Right ventricle myocardium inferior (tissue), 1 donor: ENCODE measurements around the gene CYP1B1. TPM values are rescaled to one million over a fixed set of nuclear protein-coding genes. Genes with fewer than 3 reads are reported as not detected.
"Not testable (repeated sequence)": the region's sequence is repeated elsewhere in the genome, so short reads cannot be mapped to it uniquely, and the experiment has no call there.

Source experiments
- ATAC-seq: fragments of 200-7000 bp; cut with Tn5 transposase; one replicate; pipeline ENCODE4 v1.9.1; 2020; ENCODE audit warnings: mild to moderate bottlenecking, moderate library complexity
- DNase-seq: peaks from one replicate; pipeline ENCODE4 v3.0.0; 2021; ENCODE audit errors: missing footprints
- intact Hi-C: fragments of 100-400 bp; cut with DNase I; formaldehyde crosslinking; loops from one replicate; pipeline ENCODE4 v1.11.0; 2022
- total RNA-seq: library from RNA; stranded (reverse); fragmentation: NEBNext Ultra II Directional; extraction: Animal tissue kit (Norgen Biotek cat#: 25700); gene quantifications from one replicate; pipeline ENCODE4 v1.2.1, GENCODE V29; 2021
- donor health status: DM: no; HTN: yes; CAD: no; lungs with severe emphysema.

Gene CYP1B1
- total RNA-seq, 1 donor from 2014 or later, result 19.6 TPM

- ATAC-seq (no peak), DNase-seq (no peak)
- intact Hi-C loops, result no loop called here
These were observed 28.6 kb upstream of the CYP1B1 start for GRCh38 chr2:38104598-38104997.

- DNase-seq (no peak), ATAC-seq (no peak)
- intact Hi-C loops, result no loop called here
These were observed 24.4 kb upstream of the CYP1B1 start for GRCh38 chr2:38100328-38100727.

GRCh38 chr2:38099099-38100028 lies 23.4 kb upstream of the CYP1B1 start:
- ATAC-seq, result no peak
- no peak for DNase-seq
- intact Hi-C loops, result no loop called here

- intact Hi-C loops, result no loop called here
- DNase-seq (no peak), ATAC-seq (peak; percentile 30)
These were observed 22.6 kb upstream of the CYP1B1 start for GRCh38 chr2:38098421-38099098.

- intact Hi-C loops, result no loop called here
- DNase-seq (no peak), ATAC-seq (peak; percentile 8)
These were observed 22.0 kb upstream of the CYP1B1 start for GRCh38 chr2:38097988-38098385.

- intact Hi-C loops, result no loop called here
- no peak for ATAC-seq
- no peak for DNase-seq
These were observed 21.5 kb upstream of the CYP1B1 start for GRCh38 chr2:38097258-38097987.

GRCh38 chr2:38095996-38096861 lies 20.3 kb upstream of the CYP1B1 start:
- DNase-seq, result peak; percentile 74
- ATAC-seq, result peak; percentile 8
- intact Hi-C loops, result loop anchor here (1.0 kb wide), 1 partner anchor 20 kb away; the partner anchor contains the start of gene CYP1B1

- DNase-seq (no peak), ATAC-seq (no peak)
- intact Hi-C loops, result no loop called here
These were observed 19.4 kb upstream of the CYP1B1 start for GRCh38 chr2:38095079-38095995.

GRCh38 chr2:38093527-38094165 lies 17.7 kb upstream of the CYP1B1 start:
- DNase-seq (no peak), ATAC-seq (no peak)
- intact Hi-C loops, result no loop called here

GRCh38 chr2:38092196-38092902 lies 16.4 kb upstream of the CYP1B1 start:
- intact Hi-C loops, result no loop called here
- DNase-seq, result peak; percentile 72

GRCh38 chr2:38091760-38092159 lies 15.8 kb upstream of the CYP1B1 start:
- ATAC-seq (peak; percentile 21), DNase-seq (no peak)
- intact Hi-C loops, result no loop called here

More at GRCh38 chr2:38092196-38092902, 16.4 kb upstream of the CYP1B1 start:
- peak; percentile 90 for ATAC-seq

- DNase-seq (no peak), ATAC-seq (no peak)
- intact Hi-C loops, result no loop called here
These were observed 15.0 kb upstream of the CYP1B1 start for GRCh38 chr2:38090928-38091327.

- intact Hi-C loops, DNase-seq, ATAC-seq: not testable (repeated sequence)
These were observed 14.3 kb upstream of the CYP1B1 start for GRCh38 chr2:38090212-38090611.

- intact Hi-C loops, DNase-seq, ATAC-seq: not testable (repeated sequence)
These were observed 10.2 kb upstream of the CYP1B1 start for GRCh38 chr2:38085998-38086698.

GRCh38 chr2:38084556-38084955 lies 8.6 kb upstream of the CYP1B1 start:
- ATAC-seq, DNase-seq, intact Hi-C loops: not testable (repeated sequence)

- DNase-seq, intact Hi-C loops, ATAC-seq: not testable (repeated sequence)
These were observed 6.8 kb upstream of the CYP1B1 start for GRCh38 chr2:38082727-38083126.
